Measurements from ENCODE around the gene KRT10. TPM values are rescaled to one million over a fixed set of nuclear protein-coding genes. Genes with fewer than 3 reads are reported as not detected.

The KRT10 gene
- total RNA-seq, 1 donor from 2014 or later, result 0.85 TPM

GRCh38 chr17:40800381-40800780 lies 22.0 kb downstream of the KRT10 start:
- DNase-seq (ENCODE audit: low spot score in 2 of 2), result no peak
- Histone ChIP-seq H3K27me3 (no peaks in the 10 kb centered on the region), H3K4me1 (no peaks in the 10 kb centered on the region), H3K4me3 (no peak overlapping the region), H3K9me3 (no peaks in the 10 kb centered on the region), H3K36me3 (no peaks in the 10 kb centered on the region), H3K27ac (no peak overlapping the region)
- TF ChIP-seq CTCF (IDR thresholded peaks at IDR 0.05), result no peak
- intact Hi-C loops (cut with DNase I), result loop anchor here (5.0 kb wide), 4 partner anchors 107 to 847 kb away; no protein-coding TSS in a partner anchor

GRCh38 chr17:40799859-40800258 lies 22.6 kb downstream of the KRT10 start, which contains the start of gene KRT28:
KRT28 (minus strand) TSS chr17:40799959; CDS start chr17:40799893, 66 bp downstream.
- intact Hi-C loops (cut with DNase I), result loop anchor here (5.0 kb wide), 4 partner anchors 107 to 847 kb away; no protein-coding TSS in a partner anchor
- Histone ChIP-seq H3K4me1 (no peaks in the 10 kb centered on the region), H3K27ac (no peak within 1 kb of the TSS), H3K4me3 (no peak within 1 kb of the TSS), H3K27me3 (no peaks in the 10 kb centered on the region), H3K36me3 (no peaks in the 10 kb centered on the region), H3K9me3 (no peaks in the 10 kb centered on the region)
- DNase-seq (ENCODE audit: low spot score in 2 of 2), result no peak
- no peak for TF ChIP-seq CTCF (IDR thresholded peaks at IDR 0.05)

- Histone ChIP-seq H3K4me1 (no peaks in the 10 kb centered on the region), H3K27me3 (no peaks in the 10 kb centered on the region), H3K36me3 (no peaks in the 10 kb centered on the region), H3K27ac (no peak overlapping the region), H3K4me3 (no peak overlapping the region), H3K9me3 (no peaks in the 10 kb centered on the region)
- intact Hi-C loops (cut with DNase I), result no loop called here
- TF ChIP-seq CTCF (IDR thresholded peaks at IDR 0.05), result no peak
- DNase-seq (ENCODE audit: low spot score in 2 of 2), result no peak
Observed at GRCh38 chr17:40796846-40797245, 25.6 kb downstream of the KRT10 start.

GRCh38 chr17:40795019-40795667 lies 27.3 kb downstream of the KRT10 start:
- Histone ChIP-seq H3K4me3 (no peak overlapping the region), H3K36me3 (no peaks in the 10 kb centered on the region), H3K9me3 (no peaks in the 10 kb centered on the region), H3K27ac (no peak overlapping the region), H3K27me3 (no peaks in the 10 kb centered on the region), H3K4me1 (no peaks in the 10 kb centered on the region)
- no peak for DNase-seq (ENCODE audit: low spot score in 2 of 2)
- intact Hi-C loops (cut with DNase I), result no loop called here
- TF ChIP-seq CTCF (IDR thresholded peaks at IDR 0.05), result no peak

- Histone ChIP-seq H3K9me3 (no peaks in the 10 kb centered on the region), H3K4me1 (no peaks in the 10 kb centered on the region), H3K27me3 (no peaks in the 10 kb centered on the region), H3K4me3 (no peak overlapping the region), H3K27ac (no peak overlapping the region), H3K36me3 (no peaks in the 10 kb centered on the region)
- intact Hi-C loops (cut with DNase I), result loop anchor here (5.0 kb wide), 1 partner anchor 172 kb away; no protein-coding TSS in a partner anchor
- no peak for DNase-seq (ENCODE audit: low spot score in 2 of 2)
- TF ChIP-seq CTCF (IDR thresholded peaks at IDR 0.05), result no peak
Observed at GRCh38 chr17:40794466-40794865, 27.9 kb downstream of the KRT10 start.

Measured in ascending aorta (tissue), 2 donors.